ENCODE data around the gene ANO1.

Gene ANO1

DNA sequence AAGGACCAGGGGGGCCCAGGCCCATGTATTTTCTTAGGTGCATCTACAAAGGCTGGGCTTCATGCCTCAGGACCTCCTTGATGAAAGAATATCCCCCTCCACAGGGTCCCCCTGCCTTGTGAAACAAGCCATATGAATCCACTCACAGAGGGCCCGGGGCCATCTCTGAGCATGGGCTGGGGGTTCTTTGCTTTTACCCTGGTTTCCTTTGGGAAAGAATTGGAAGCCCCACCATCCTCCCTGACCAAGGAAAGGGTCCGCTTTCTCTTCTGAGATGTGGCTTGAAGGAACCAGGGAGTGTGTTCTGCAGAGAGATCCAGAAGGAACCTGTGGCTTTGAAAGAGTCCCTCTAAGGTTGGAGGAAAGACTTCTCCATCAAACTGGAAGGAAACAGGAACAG, 9.2 kb upstream of the ANO1 start:
- H3K27me3 ChIP-seq (replicated peaks; ENCODE audit: insufficient read depth, low read length) = peaks cover 99% of the 10 kb centered on the region
- no peak overlapping the region for H3K4me3 ChIP-seq (ENCODE audit: low read length)
- H3F3A ChIP-seq (ENCODE audit: insufficient read depth, low read length) = no peaks in the 10 kb centered on the region
- no peak overlapping the region for H3K27ac ChIP-seq (ENCODE audit: low read length)
- H3K36me3 ChIP-seq (replicated peaks; ENCODE audit: insufficient read depth, low read length) = no peaks in the 10 kb centered on the region
- H3K9me3 ChIP-seq (replicated peaks; ENCODE audit: insufficient read depth, low read length) = no peaks in the 10 kb centered on the region
- H3K79me2 ChIP-seq (ENCODE audit: low read length) = no peaks in the 10 kb centered on the region
- no peaks in the 10 kb centered on the region for H3K4me1 ChIP-seq (ENCODE audit: low read length)
- H3K9me2 ChIP-seq (replicated peaks; ENCODE audit: insufficient read depth, low read length) = no peaks in the 10 kb centered on the region
- no peak overlapping the region for H3K9ac ChIP-seq (ENCODE audit: low read length)
- H2AFZ ChIP-seq (ENCODE audit: low read length) = no peak overlapping the region
- TF ChIP-seq EZH2 (optimal IDR thresholded peaks at IDR 0.05; ENCODE audit: low read depth, low read length) (no peak), EZH2phosphoT487 (IDR thresholded peaks at IDR 0.05; ENCODE audit: low read length) (no peak)
- TF ChIP-seq, protein P1, sequence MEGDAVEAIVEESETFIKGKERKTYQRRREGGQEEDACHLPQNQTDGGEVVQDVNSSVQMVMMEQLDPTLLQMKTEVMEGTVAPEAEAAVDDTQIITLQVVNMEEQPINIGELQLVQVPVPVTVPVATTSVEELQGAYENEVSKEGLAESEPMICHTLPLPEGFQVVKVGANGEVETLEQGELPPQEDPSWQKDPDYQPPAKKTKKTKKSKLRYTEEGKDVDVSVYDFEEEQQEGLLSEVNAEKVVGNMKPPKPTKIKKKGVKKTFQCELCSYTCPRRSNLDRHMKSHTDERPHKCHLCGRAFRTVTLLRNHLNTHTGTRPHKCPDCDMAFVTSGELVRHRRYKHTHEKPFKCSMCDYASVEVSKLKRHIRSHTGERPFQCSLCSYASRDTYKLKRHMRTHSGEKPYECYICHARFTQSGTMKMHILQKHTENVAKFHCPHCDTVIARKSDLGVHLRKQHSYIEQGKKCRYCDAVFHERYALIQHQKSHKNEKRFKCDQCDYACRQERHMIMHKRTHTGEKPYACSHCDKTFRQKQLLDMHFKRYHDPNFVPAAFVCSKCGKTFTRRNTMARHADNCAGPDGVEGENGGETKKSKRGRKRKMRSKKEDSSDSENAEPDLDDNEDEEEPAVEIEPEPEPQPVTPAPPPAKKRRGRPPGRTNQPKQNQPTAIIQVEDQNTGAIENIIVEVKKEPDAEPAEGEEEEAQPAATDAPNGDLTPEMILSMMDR (IDR thresholded peaks at IDR 0.05; ENCODE audit: low read length) = no peak
- DNase-seq = no peak
- H4K20me1 ChIP-seq (ENCODE audit: insufficient read depth, low read length) = no peaks in the 10 kb centered on the region
- H3K4me2 ChIP-seq (ENCODE audit: low read depth, low read length) = no peak overlapping the region

DNA sequence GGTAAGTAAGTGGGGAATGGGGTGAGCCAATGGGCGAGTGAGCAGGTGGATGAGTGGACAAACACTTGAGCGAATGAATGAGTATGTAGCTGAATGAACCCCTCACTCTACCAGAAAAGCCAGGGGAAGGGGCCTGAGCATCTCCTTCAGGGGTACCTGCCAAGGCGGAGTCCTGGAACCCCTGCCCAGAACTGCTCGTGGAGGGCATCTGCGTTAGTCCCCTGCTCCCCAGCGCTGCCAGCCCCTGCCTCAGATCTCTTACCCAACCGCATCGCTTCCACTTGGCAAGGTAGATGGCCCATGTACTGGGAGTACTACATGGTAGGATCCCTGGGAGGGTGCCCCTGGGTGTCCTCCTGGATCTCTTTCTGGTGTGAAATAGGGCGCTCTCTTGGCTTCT, 7.4 kb upstream of the ANO1 start:
- Histone ChIP-seq H3K27me3 (replicated peaks; ENCODE audit: insufficient read depth, low read length) (peaks cover 99% of the 10 kb centered on the region), H3K27ac (ENCODE audit: low read length) (no peak overlapping the region), H2AFZ (ENCODE audit: low read length) (no peak overlapping the region), H3K36me3 (replicated peaks; ENCODE audit: insufficient read depth, low read length) (no peaks in the 10 kb centered on the region), H3K9me3 (replicated peaks; ENCODE audit: insufficient read depth, low read length) (no peaks in the 10 kb centered on the region), H3K4me2 (ENCODE audit: low read depth, low read length) (no peak overlapping the region), H4K20me1 (ENCODE audit: insufficient read depth, low read length) (no peaks in the 10 kb centered on the region), H3K4me1 (ENCODE audit: low read length) (no peaks in the 10 kb centered on the region), H3K9ac (ENCODE audit: low read length) (no peak overlapping the region), H3K9me2 (replicated peaks; ENCODE audit: insufficient read depth, low read length) (no peaks in the 10 kb centered on the region), H3K4me3 (ENCODE audit: low read length) (no peak overlapping the region), H3K79me2 (ENCODE audit: low read length) (no peaks in the 10 kb centered on the region), H3F3A (ENCODE audit: insufficient read depth, low read length) (no peaks in the 10 kb centered on the region)
- no peak for DNase-seq
- TF ChIP-seq EZH2 (optimal IDR thresholded peaks at IDR 0.05; ENCODE audit: low read depth, low read length) = no peak
- no peak for TF ChIP-seq EZH2phosphoT487 (IDR thresholded peaks at IDR 0.05; ENCODE audit: low read length)

DNA sequence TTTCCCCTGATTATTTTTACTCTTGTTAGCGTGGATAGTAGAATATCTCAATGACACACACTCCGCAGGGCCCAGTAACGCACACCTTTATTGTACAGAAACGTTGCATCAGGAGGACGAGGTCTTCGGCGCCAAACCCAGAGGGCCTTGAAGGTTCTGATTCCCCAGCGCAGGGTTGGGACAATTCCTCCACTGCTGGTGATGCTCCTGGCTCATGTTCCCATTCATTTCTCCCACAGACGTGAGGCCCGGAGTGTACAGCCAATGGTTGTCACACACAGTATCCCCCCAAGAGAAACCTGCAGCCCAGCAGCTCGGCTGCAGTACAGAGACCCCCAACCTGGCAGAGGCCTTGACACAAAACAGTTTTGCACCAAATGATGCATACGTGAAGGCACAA, 6.1 kb upstream of the ANO1 start:
- no peaks in the 10 kb centered on the region for H3K79me2 ChIP-seq (ENCODE audit: low read length)
- no peak overlapping the region for H3K4me2 ChIP-seq (ENCODE audit: low read depth, low read length)
- H3K27ac ChIP-seq (ENCODE audit: low read length) = no peak overlapping the region
- no peak overlapping the region for H3K9ac ChIP-seq (ENCODE audit: low read length)
- H2AFZ ChIP-seq (ENCODE audit: low read length) = no peak overlapping the region
- H3F3A ChIP-seq (ENCODE audit: insufficient read depth, low read length) = no peaks in the 10 kb centered on the region
- no peaks in the 10 kb centered on the region for H3K9me2 ChIP-seq (replicated peaks; ENCODE audit: insufficient read depth, low read length)
- no peaks in the 10 kb centered on the region for H3K36me3 ChIP-seq (replicated peaks; ENCODE audit: insufficient read depth, low read length)
- H3K4me1 ChIP-seq (ENCODE audit: low read length) = no peaks in the 10 kb centered on the region
- peaks cover 99% of the 10 kb centered on the region for H3K27me3 ChIP-seq (replicated peaks; ENCODE audit: insufficient read depth, low read length)
- no peak for TF ChIP-seq EZH2 (optimal IDR thresholded peaks at IDR 0.05; ENCODE audit: low read depth, low read length)
- TF ChIP-seq, protein P1 (IDR thresholded peaks at IDR 0.05; ENCODE audit: low read length) = no peak
- TF ChIP-seq EZH2phosphoT487 (IDR thresholded peaks at IDR 0.05; ENCODE audit: low read length) = no peak
- no peaks in the 10 kb centered on the region for H4K20me1 ChIP-seq (ENCODE audit: insufficient read depth, low read length)
- no peaks in the 10 kb centered on the region for H3K9me3 ChIP-seq (replicated peaks; ENCODE audit: insufficient read depth, low read length)
- no peak overlapping the region for H3K4me3 ChIP-seq (ENCODE audit: low read length)
- no peak for DNase-seq

DNA sequence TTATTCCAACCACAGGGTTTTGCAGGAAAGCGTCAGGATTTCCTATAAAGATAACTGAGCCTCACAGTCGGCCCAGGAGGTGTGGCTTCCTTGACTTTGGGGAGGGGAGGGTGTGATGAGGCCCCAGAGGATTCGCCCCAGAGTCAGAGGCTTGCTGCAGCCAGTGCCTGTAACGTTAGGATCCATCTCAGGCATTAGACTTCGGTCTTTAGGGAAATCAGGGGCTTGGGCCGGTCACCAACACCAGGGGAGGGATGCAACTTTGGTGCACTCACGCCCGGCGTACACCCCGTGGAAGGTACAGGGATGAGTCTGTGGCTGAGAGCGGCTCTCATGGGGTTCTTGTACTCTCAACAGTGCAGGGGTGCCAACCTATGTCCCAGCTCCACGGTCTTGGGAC, 5.7 kb upstream of the ANO1 start:
- H3K4me3 ChIP-seq (ENCODE audit: low read length) = no peak overlapping the region
- H3K4me1 ChIP-seq (ENCODE audit: low read length) = no peaks in the 10 kb centered on the region
- no peak overlapping the region for H3K4me2 ChIP-seq (ENCODE audit: low read depth, low read length)
- no peaks in the 10 kb centered on the region for H4K20me1 ChIP-seq (ENCODE audit: insufficient read depth, low read length)
- no peaks in the 10 kb centered on the region for H3K36me3 ChIP-seq (replicated peaks; ENCODE audit: insufficient read depth, low read length)
- peaks cover 99% of the 10 kb centered on the region for H3K27me3 ChIP-seq (replicated peaks; ENCODE audit: insufficient read depth, low read length)
- H3K9ac ChIP-seq (ENCODE audit: low read length) = no peak overlapping the region
- no peak for TF ChIP-seq EZH2phosphoT487 (IDR thresholded peaks at IDR 0.05; ENCODE audit: low read length)
- TF ChIP-seq EZH2 (optimal IDR thresholded peaks at IDR 0.05; ENCODE audit: low read depth, low read length) = no peak
- TF ChIP-seq, protein P1 (IDR thresholded peaks at IDR 0.05; ENCODE audit: low read length) = no peak
- H3K79me2 ChIP-seq (ENCODE audit: low read length) = no peaks in the 10 kb centered on the region
- DNase-seq = no peak
- H3K9me3 ChIP-seq (replicated peaks; ENCODE audit: insufficient read depth, low read length) = no peaks in the 10 kb centered on the region
- H3F3A ChIP-seq (ENCODE audit: insufficient read depth, low read length) = no peaks in the 10 kb centered on the region
- H2AFZ ChIP-seq (ENCODE audit: low read length) = no peak overlapping the region
- no peak overlapping the region for H3K27ac ChIP-seq (ENCODE audit: low read length)
- no peaks in the 10 kb centered on the region for H3K9me2 ChIP-seq (replicated peaks; ENCODE audit: insufficient read depth, low read length)
